Smooth muscle cell (in vitro differentiated cells): ENCODE data around the gene TBC1D4. TPM values are rescaled to one million over a fixed set of nuclear protein-coding genes. Genes with fewer than 3 reads are reported as not detected.
"Not testable (repeated sequence)": the region's sequence is repeated elsewhere in the genome, so short reads cannot be mapped to it uniquely, and the experiment has no call there.

ENCODE experiments used
- DNase-seq: peaks from one replicate; lab custom pipeline; 2025; ENCODE audit not compliant: unreplicated experiment; lab: John Stamatoyannopoulos, UW
- H2AFZ ChIP-seq: fragments of 200-600 bp; sonication (generic); 2 replicates; pipeline ENCODE4 v1.6.0; 2016; ENCODE audit warnings: antibody characterized with exemption, low read depth, mild to moderate bottlenecking
- H3F3A ChIP-seq: fragments of 200-600 bp; sonication (generic); 2 replicates; pipeline ENCODE4 v1.6.0; 2017; ENCODE audit warnings: antibody characterized with exemption, low read depth
- H3K27ac ChIP-seq: fragments of 200-600 bp; sonication (generic); 2 replicates; pipeline ENCODE4 v1.5.1; 2016; ENCODE audit warnings: low read depth, mild to moderate bottlenecking
- H3K27me3 ChIP-seq: fragments of 200-600 bp; sonication (generic); 2 replicates; pipeline ENCODE4 v1.6.1; 2016; ENCODE audit warnings: low read depth, mild to moderate bottlenecking
- H3K36me3 ChIP-seq: fragments of 200-600 bp; sonication (generic); 2 replicates; pipeline ENCODE4 v1.5.1; 2016; ENCODE audit warnings: low read depth
- H3K4me1 ChIP-seq: fragments of 200-600 bp; sonication (generic); 2 replicates; pipeline ENCODE4 v1.5.1; 2016; ENCODE audit warnings: low read depth
- H3K4me2 ChIP-seq: fragments of 200-600 bp; sonication (generic); 2 replicates; pipeline ENCODE4 v1.6.0; 2016; ENCODE audit warnings: mild to moderate bottlenecking
- H3K4me3 ChIP-seq: fragments of 200-600 bp; sonication (generic); 2 replicates; pipeline ENCODE4 v1.5.1; 2016; ENCODE audit warnings: mild to moderate bottlenecking
- H3K79me2 ChIP-seq: fragments of 200-600 bp; sonication (generic); 2 replicates; pipeline ENCODE4 v1.6.0; 2016; ENCODE audit warnings: low read depth, mild to moderate bottlenecking
- H3K9ac ChIP-seq: fragments of 200-600 bp; sonication (generic); 2 replicates; pipeline ENCODE4 v1.6.0; 2016; ENCODE audit warnings: low read depth
- H3K9me3 ChIP-seq: fragments of 200-600 bp; sonication (generic); replicated peaks from 2 replicates; pipeline ENCODE4 v1.5.1; 2016; ENCODE audit warnings: low read depth
- H4K20me1 ChIP-seq: fragments of 200-600 bp; sonication (generic); 2 replicates; pipeline ENCODE4 v1.6.0; 2016; ENCODE audit warnings: low read depth
- WGBS: methylation state at CpG from one replicate; pipeline ENCODE4 v1.1.7; 2016; ENCODE audit warnings: low lambda C conversion rate; 5-methylcytosine and 5-hydroxymethylcytosine counted together
- polyA plus RNA-seq: library from polyadenylated mRNA; unstranded; fragments of >200 nt; fragmentation: Nextera tagmentation; extraction: Ambion mirVana; gene quantifications from 2 replicates; pipeline ENCODE4 v1.2.1, GENCODE V29; 2016
- total RNA-seq: library from RNA; depleted of rRNA; stranded (reverse); fragments of >200 nt; gene quantifications from 2 replicates; pipeline ENCODE4 v1.2.3, GENCODE V29; 2014
- TF ChIP-seq, protein P1 (sequence below): fragments of 200-600 bp; sonication (generic); IDR thresholded peaks from 2 replicates; pipeline ENCODE4 v1.5.1; 2017; ENCODE audit warnings: borderline replicate concordance, mild to moderate bottlenecking, antibody characterized with exemption; ENCODE audit not compliant: insufficient read depth, poor library complexity, severe bottlenecking

Gene TBC1D4
- total and polyA plus RNA-seq, 2 experiments from 2014 or later: 7.7 to 21.9 TPM

DNA sequence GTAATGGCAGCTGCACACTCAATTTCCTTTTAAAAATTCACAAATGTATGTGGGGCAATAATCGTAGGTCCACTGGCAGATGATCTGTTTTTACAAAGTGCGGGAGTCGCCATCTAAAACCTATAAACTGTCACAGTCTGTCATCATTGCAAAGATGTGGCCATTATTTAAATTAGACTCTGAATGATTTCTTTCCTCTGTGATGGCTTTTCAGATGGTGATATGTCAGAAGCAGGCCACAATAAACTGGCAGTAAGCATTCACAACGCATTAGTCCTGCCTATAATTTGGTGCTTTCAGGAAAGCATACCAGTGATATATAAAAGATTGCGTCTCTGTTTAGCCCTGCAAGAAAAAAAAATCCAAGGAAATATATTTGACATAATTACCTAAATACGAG, 226.8 kb downstream of the TBC1D4 start:
- Histone ChIP-seq H3K27me3 (peaks cover 9% of the 10 kb centered on the region), H2AFZ (no peak overlapping the region), H3K4me3 (no peak overlapping the region), H3K79me2 (no peaks in the 10 kb centered on the region), H3K36me3 (no peaks in the 10 kb centered on the region), H3K4me2 (no peak overlapping the region), H3K4me1 (no peaks in the 10 kb centered on the region), H3K27ac (no peak overlapping the region), H3K9ac (no peak overlapping the region), H4K20me1 (no peaks in the 10 kb centered on the region), H3F3A (no peaks in the 10 kb centered on the region), H3K9me3 (no peaks in the 10 kb centered on the region)
- DNase-seq: no peak
- TF ChIP-seq, protein P1, sequence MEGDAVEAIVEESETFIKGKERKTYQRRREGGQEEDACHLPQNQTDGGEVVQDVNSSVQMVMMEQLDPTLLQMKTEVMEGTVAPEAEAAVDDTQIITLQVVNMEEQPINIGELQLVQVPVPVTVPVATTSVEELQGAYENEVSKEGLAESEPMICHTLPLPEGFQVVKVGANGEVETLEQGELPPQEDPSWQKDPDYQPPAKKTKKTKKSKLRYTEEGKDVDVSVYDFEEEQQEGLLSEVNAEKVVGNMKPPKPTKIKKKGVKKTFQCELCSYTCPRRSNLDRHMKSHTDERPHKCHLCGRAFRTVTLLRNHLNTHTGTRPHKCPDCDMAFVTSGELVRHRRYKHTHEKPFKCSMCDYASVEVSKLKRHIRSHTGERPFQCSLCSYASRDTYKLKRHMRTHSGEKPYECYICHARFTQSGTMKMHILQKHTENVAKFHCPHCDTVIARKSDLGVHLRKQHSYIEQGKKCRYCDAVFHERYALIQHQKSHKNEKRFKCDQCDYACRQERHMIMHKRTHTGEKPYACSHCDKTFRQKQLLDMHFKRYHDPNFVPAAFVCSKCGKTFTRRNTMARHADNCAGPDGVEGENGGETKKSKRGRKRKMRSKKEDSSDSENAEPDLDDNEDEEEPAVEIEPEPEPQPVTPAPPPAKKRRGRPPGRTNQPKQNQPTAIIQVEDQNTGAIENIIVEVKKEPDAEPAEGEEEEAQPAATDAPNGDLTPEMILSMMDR: no peak
- 86% methylated on average over 6 of the region's 6 CpGs for WGBS

DNA sequence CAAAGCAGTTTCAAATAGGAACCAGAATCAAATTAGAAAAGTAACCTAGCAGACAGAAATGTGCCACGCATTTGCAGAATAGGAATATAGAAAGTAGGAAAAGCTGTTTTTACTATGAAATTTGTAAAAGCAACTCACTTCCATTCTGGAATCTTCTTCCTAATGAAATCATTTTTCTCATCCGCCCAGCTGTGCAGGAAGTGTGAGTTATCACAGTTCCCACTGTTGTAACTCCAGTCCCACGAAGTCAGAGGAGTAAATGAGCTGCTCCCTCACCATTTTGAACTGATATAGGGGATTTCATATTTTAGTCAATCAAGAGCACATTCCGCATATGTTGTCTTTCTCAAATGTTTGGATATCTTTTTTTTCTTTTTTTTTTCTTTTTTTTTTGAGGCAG, 230.8 kb downstream of the TBC1D4 start:
- Histone ChIP-seq H3K9me3 (no peaks in the 10 kb centered on the region), H3K4me2 (no peak overlapping the region), H3K4me3 (no peak overlapping the region), H3K27ac (no peak overlapping the region), H3K9ac (no peak overlapping the region), H3K79me2 (no peaks in the 10 kb centered on the region), H3F3A (no peaks in the 10 kb centered on the region), H3K36me3 (no peaks in the 10 kb centered on the region), H4K20me1 (no peaks in the 10 kb centered on the region), H3K27me3 (peaks cover 9% of the 10 kb centered on the region), H3K4me1 (no peaks in the 10 kb centered on the region), H2AFZ (no peak overlapping the region)
- DNase-seq: no peak
- 81% methylated on average over 4 of the region's 4 CpGs for WGBS
- TF ChIP-seq, protein P1: no peak

DNA sequence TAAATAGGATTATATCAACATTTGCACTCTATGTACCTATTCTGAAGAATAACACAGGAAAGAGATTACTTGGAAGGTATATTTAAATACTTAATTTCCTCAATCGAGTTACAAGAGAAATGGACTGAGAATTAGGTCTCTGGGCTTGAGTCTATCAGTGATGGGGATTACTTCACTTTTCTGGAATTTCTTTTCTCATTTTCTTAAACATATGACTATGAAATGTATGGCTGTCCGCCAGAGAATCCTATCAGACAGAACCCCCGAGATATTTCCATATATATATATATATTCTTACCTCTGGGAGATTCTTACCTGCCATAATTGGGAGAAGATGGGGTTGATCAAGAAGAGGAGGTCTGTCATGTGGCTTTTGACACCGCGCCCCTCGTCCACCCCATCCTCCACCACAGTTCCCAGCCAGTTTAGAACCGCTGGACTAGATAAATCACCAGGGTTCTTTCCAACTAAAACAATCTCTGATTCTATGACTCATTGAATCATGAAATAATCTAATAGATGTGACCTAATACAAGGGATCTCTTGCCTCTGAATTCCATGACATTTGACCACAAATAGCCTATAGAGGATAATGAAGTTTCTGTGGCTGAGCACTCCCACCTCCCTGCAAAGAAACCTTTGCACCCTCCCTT, 231.3 kb downstream of the TBC1D4 start:
- H3K4me3 ChIP-seq: no peak overlapping the region
- H3K79me2 ChIP-seq: no peaks in the 10 kb centered on the region
- H3K4me2 ChIP-seq: no peak overlapping the region
- TF ChIP-seq, protein P1: no peak
- no peak overlapping the region for H3K27ac ChIP-seq
- no peak overlapping the region for H2AFZ ChIP-seq
- H3F3A ChIP-seq: no peaks in the 10 kb centered on the region
- 95% methylated on average over 7 of the region's 7 CpGs for WGBS
- peaks cover 9% of the 10 kb centered on the region for H3K27me3 ChIP-seq
- no peaks in the 10 kb centered on the region for H3K4me1 ChIP-seq
- no peaks in the 10 kb centered on the region for H4K20me1 ChIP-seq
- H3K36me3 ChIP-seq: no peaks in the 10 kb centered on the region
- no peak overlapping the region for H3K9ac ChIP-seq
- no peak for DNase-seq
- H3K9me3 ChIP-seq: no peaks in the 10 kb centered on the region

DNA sequence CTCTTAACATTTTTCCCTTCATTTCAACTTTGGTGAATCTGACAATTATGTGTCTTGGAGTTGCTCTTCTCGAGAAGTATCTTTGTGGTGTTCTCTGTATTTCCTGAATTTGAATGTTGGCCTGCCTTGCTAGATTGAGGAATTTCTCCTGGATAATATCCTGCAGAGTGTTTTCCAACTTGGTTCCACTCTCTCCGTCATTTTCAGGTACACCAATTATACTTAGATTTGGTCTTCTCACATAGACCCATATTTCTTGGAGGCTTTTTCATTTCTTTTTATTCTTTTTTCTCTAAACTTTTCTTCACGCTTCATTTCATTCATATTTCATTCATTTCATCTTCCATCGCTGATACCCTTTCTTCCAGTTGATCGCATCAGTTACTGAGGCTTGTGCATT, 236.4 kb downstream of the TBC1D4 start:
- H3F3A ChIP-seq, H3K27ac ChIP-seq, H3K4me2 ChIP-seq, H3K4me1 ChIP-seq, H4K20me1 ChIP-seq, H3K9me3 ChIP-seq, H3K4me3 ChIP-seq, H2AFZ ChIP-seq, H3K79me2 ChIP-seq, H3K27me3 ChIP-seq, H3K36me3 ChIP-seq, H3K9ac ChIP-seq, DNase-seq: not testable (repeated sequence)
- 92% methylated on average over 5 of the region's 5 CpGs for WGBS

DNA sequence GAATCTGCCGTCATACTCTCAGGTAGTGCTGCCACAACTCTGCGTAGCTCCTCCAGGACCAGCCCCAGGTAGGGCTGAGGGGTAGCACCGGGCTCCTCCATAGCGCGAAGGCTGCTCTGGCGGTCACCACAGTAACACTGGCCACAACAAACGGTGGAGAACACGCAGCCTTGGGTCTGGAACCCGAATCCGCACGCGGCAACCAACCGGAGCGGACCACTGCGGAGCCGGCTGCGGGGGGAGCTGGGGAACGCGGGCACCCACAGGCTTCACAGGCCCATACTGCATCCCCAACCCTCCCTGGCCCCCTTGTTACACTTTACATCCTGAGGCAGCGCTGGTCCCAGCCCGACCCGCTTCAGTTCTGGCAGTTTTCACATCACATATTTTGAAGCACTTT, 241.7 kb downstream of the TBC1D4 start:
- not testable (repeated sequence) for H3K27me3 ChIP-seq, H3F3A ChIP-seq, H3K9me3 ChIP-seq, H2AFZ ChIP-seq, H3K4me1 ChIP-seq, H4K20me1 ChIP-seq, H3K27ac ChIP-seq, H3K4me3 ChIP-seq, H3K36me3 ChIP-seq, H3K9ac ChIP-seq, H3K4me2 ChIP-seq, DNase-seq, H3K79me2 ChIP-seq
- 89% methylated on average over 22 of the region's 22 CpGs for WGBS
